GM21447 (cell line): ENCODE measurements around the gene SEPTIN12.

Experiments used
- ATAC-seq: cut with Tn5 transposase; IDR thresholded peaks from one replicate; pipeline ENCODE4 v1.9.1; 2021; ENCODE audit not compliant: unreplicated experiment

The SEPTIN12 gene

DNA sequence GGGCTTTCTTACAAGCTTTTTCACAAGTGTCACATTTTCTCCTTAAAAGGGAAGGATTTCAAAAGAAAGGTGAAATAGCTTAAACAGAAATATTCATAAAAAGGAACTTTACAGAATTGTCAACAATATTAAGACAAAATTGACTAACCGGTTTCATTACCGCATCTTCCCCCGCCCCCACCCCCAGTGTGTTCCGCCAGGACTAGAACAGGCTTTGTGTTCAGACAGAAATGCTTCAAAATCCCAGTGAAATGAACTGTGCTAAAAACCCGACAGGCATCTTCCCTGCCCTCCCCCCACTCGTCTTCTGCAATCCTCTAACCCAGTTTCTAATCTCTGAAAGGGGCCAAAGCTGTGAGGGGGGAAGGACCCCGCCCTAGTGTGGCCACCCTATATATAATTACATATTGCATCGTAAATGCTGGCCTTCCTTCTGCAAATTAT, 15.3 kb upstream of the SEPTIN12 start:
- ATAC-seq: no peak

GRCh38 chr16:4802659-4803287, 14.6 kb upstream of the SEPTIN12 start:
- peak; percentile 91 for ATAC-seq

- ATAC-seq: peak; percentile 47
Observed at GRCh38 chr16:4801962-4802658, 14.0 kb upstream of the SEPTIN12 start, which contains the start of gene ROGDI. Gene ROGDI, minus strand, starts transcription at chr16:4802633. Its CDS starts 62 bp downstream, at chr16:4802571.

- no peak for ATAC-seq
Observed at GRCh38 chr16:4801051-4801961, 13.2 kb upstream of the SEPTIN12 start.

DNA sequence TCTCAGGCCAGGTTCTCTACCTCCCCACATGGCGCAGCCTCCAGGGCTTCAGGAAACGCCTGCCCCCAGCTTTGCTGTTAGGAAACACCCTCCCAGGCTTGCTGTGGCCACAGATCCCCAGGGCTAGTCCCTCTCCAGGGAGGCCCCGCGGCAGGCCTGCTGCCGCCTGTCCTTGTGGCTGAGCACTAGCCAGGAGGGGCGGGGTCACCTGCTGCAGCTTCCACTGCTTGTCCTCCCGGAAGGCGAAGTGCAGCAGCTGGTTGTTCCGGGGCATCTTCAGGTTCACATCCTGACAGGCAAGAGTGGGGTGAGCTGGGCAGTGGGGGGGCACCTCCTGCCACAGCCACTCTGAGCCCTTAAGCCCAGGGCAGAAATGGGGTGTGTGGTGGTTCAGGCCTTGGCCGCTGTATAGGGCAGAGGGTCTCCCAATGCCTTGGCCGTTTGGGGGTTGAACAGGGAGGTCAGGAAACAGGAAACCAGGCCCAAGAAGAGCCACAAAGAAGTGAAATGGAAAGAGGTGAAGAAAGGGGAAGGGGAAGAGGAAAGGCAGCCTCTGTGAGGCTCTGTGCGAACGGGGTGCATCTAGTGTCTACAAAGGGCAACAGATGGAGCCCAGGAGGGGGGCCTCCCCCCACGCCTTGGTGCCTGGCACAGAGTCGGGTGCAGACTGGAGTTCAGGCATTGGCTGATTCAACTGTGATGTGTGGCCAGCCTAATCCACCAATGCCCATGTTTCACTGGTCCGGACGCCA, 12.3 kb upstream of the SEPTIN12 start:
- no peak for ATAC-seq

DNA sequence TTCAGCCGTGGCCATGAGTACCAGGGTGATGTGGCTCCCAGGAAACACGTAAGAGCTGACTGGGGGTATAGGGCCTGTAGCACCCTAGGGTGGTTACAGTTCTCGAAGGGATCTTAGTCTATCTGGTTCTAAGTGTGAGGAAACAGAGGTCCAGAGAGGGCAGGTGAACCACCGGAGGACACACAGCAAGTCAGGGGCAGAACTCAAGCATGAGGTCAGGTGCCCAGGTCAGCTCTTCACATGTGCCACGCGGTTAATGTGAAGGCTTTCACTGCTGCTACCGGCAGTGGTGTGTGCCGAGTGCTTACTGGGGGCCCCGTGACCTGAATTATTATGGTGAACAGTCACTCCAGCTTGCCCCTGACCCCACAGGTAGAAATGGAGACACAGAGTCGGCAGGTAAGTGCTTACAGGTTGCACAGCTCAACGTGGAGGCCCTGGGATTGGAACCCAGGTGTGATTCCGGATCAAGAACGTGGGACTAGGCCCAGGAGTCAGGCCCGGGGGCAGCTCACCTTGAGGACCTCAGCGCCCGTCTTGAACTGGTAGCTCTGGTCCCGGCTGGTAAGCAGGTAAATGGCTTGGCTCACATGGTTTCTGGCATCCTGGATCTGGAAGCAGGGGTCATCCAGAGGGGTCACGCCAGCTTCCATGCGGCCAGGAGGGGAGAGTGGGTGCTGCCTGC, 11.2 kb upstream of the SEPTIN12 start:
- ATAC-seq: no peak

- ATAC-seq: no peak
Observed at GRCh38 chr16:4798456-4798855, 10.3 kb upstream of the SEPTIN12 start.

- ATAC-seq: no peak
Observed at GRCh38 chr16:4797805-4798252, 9.7 kb upstream of the SEPTIN12 start.

GRCh38 chr16:4796982-4797804, 9.0 kb upstream of the SEPTIN12 start:
- ATAC-seq: no peak

DNA sequence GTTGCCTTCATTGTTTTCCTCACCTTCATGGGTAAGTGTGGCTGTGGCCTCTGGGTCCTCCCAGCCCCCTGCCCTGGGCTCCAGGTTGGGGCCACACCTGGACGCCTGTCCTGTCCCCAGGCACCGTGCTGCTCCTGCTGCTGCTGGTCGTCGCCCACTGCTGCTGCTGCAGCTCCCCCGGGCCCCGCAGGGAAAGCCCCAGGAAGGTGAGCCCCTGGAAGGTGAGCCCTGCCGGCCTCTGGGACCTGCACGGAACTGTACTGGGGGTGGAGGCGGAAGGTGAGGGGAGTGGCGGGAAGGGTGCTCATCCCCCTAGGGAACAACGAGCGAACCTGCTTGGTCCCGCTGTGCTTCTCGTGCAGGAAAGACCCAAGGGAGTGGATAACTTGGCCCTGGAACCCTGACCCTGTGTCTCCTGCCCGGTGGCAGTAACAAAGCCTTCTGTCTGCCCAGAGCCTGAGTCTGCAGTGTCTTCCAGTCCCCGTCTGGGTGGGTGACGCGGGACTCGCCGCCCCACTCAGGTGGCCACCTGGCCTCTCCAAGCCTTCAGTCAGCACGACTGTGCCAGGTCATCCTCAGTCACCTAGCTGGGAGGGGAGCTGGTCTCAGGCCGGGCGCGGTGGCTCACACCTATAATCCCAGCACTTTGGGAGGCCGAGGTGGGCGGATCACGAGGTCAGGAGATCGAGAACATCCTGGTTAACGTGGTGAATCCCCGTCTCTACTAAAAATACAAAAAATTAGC, 7.9 kb upstream of the SEPTIN12 start:
- ATAC-seq: no peak

DNA sequence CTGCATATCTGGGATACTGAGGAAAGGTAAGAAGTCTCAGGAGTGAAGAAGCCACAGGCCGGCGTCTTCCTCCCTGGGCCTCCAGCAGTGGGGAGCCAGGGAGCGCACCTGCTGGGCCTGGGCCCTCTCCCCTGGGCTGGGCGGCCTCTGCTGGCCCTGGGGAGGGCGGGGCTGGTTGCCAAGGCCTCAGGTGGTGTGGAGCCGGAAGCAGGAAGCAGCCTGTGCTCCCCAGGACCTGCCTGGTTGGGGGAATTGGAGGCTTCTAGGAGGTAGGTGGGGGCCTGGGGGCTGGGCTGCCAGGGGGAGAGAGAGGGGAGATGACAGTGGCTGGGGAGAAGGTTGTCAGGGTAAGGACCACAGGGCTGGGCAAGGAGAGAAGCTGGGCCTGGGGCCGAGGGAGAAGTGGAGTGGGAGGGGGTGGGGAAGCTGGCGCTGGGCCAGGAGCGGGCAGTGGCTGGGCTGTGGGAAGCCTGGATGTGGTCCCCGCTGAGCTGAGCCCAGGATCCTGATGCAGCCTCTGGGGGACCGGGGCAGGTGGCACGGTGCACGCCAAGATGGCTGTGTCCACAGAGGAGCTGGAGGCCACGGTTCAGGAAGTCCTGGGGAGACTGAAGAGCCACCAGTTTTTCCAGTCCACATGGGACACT, 7.2 kb upstream of the SEPTIN12 start, which contains the start of gene SMIM22:
Gene SMIM22, plus strand, starts transcription at position 189 of the 647 bp plus-strand sequence. Its CDS starts 366 bp downstream, at position 555.
- no peak for ATAC-seq

GRCh38 chr16:4792951-4793513, 4.9 kb upstream of the SEPTIN12 start:
- ATAC-seq: no peak

DNA sequence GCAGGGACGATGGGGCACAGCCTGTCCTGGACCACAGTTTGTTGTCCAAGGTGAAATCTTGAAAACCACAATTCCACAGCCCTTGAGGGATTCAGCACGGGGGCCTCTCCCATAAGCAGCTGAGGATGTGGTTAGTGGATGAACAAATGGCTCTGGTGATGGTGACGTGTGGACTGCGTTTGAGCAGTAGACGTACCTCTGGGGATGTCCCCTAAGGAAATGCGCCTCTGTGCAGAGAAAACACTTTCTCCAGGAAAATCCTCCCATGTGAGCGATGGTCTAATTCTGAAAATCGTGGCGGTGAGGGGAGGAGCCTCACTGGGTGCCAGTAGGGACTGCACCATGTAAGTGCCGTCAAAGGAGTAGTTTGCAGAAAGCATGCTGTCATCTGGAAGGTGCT, 2.7 kb upstream of the SEPTIN12 start:
- ATAC-seq: no peak

GRCh38 chr16:4790261-4790660, 2.1 kb upstream of the SEPTIN12 start:
- ATAC-seq: no peak

- ATAC-seq: no peak
Observed at GRCh38 chr16:4788910-4789309, 765 bp upstream of the SEPTIN12 start.

GRCh38 chr16:4788489-4788889, 344 bp upstream of the SEPTIN12 start:
- no peak for ATAC-seq

DNA sequence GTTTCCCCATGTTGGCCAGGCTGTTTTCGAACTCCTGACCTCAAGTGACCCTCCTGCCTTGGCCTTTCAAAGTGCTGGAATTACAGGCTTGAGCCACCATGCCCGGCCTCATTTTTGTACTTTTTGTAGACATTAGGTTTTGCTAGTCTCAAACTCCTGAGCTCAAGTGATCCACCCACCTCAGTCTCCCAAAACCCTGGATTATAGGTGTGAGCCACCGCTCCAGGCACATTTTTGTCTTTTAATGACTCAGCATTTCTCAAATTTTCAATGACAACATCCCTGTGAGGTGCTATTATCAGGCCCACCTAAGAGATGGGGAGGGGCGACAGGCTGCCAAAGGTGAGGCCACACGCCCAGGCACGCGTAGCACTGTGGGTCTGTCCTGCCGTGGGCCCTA, 1.1 kb downstream of the SEPTIN12 start:
- ATAC-seq: no peak
